GM10248 (cell line): ENCODE data around the gene IFITM1.

Source experiments
- CTCF ChIA-PET: fragments of 300-600 bp; sonication (Branson Sonifier 250); formaldehyde crosslinking; extraction: SDS; loops from one replicate; lab custom pipeline; 2021; ENCODE audit warnings: antibody characterized with exemption; lab: Yijun Ruan, JAX
- POLR2A ChIA-PET: fragments of 350-650 bp; sonication (Branson Sonifier 250); formaldehyde crosslinking; extraction: SDS; loops from one replicate; lab custom pipeline; 2020; ENCODE audit warnings: antibody characterized with exemption; lab: Yijun Ruan, JAX
- DNase-seq: peaks from one replicate; pipeline ENCODE4 v3.0.0; 2012; ENCODE audit errors: extremely low spot score
- TF ChIP-seq, protein P1 (sequence below): IDR thresholded peaks from 2 replicates; pipeline ENCODE4 v1.5.1; 2012; ENCODE audit warnings: mild to moderate bottlenecking, low read depth; ENCODE audit errors: extremely low read depth, missing control alignments, control extremely low read depth

The IFITM1 gene

DNA sequence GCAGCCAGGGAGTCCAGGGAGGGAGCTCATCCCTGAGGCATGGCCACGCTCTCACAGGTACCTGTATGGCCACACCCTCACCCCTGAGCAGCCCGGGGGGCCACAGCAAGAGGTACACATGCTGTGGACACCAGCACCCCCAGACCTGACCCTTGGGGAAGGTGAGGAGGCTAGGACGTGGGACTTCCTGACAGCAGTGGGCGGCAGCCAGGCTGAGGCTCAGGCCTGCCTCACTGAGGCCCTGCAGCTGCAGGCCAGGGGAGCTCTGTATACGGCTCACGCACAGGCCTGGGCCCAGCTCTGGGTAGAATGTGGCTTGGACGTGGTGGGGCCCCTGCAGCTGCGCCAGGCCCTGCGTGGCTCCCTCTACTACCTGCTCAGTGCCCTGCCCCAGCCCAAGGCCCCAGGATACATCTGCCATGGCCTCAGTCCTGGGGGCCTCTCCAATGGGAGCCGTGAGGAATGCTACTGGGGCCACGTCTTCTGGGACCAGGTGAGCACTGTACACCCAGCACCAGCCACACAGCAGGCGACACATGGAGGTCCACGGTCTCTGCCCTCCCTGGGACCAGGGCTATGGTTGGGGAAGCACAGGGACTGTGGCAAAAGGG is 23.1 kb upstream of the IFITM1 start:
- TF ChIP-seq, protein P1, sequence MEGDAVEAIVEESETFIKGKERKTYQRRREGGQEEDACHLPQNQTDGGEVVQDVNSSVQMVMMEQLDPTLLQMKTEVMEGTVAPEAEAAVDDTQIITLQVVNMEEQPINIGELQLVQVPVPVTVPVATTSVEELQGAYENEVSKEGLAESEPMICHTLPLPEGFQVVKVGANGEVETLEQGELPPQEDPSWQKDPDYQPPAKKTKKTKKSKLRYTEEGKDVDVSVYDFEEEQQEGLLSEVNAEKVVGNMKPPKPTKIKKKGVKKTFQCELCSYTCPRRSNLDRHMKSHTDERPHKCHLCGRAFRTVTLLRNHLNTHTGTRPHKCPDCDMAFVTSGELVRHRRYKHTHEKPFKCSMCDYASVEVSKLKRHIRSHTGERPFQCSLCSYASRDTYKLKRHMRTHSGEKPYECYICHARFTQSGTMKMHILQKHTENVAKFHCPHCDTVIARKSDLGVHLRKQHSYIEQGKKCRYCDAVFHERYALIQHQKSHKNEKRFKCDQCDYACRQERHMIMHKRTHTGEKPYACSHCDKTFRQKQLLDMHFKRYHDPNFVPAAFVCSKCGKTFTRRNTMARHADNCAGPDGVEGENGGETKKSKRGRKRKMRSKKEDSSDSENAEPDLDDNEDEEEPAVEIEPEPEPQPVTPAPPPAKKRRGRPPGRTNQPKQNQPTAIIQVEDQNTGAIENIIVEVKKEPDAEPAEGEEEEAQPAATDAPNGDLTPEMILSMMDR: no peak
- ChIA-PET POLR2A (no interaction called here), CTCF (interaction anchor here (1.1 to 1.3 kb wide), 2 partner anchors 10 to 27 kb away, joined by 3 read pairs; no protein-coding TSS in a partner anchor)
- DNase-seq: no peak

DNA sequence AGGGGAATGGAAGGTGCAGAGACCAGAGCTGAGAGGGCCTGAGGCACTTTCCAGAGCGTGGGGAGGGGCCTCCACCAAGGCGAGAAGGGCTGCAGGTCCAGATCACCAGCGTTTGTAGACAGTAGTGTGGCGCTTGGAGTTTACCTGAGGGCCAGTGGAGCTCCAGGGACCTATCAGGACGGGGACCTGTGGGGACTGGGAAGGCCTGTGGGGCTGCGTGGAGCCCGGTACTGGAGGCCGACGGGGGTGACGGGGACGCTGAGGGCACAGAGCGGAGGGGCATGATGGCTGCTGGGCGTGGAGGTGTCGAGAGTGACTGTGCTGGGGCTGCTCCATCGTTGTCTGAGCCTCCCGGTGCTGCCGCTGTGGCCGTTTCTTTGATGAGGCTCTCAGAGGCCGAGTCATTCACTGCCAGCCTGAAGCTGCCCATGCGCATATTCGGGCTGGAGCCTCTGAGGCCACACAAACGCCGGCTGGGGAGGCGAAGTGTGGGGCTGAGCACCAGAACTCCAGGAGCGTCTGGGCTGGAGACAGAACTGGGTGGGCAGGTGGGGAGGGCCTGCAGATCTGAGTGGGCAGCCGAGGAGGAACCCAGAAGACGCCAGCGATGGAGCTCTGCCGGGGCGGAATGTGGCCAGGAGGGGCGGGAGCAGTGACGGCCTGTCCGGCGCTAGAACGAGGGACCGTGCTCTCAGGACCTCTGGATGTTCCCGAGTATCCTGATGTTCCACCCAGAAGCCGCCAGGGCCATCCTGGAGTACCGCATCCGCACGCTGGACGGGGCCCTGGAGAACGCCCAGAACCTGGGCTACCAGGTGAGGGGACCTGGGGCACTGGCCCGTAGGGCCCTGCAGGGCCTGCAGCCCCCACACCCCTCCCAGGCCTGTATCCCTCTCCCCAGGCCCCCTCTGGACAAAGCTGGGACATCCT is 22.3 kb upstream of the IFITM1 start:
- POLR2A ChIA-PET: no interaction called here
- DNase-seq: no peak
- CTCF ChIA-PET: interaction anchor here (1.1 to 1.3 kb wide), 2 partner anchors 9 to 26 kb away, joined by 3 read pairs; no protein-coding TSS in a partner anchor
- TF ChIP-seq, protein P1: no peak

DNA sequence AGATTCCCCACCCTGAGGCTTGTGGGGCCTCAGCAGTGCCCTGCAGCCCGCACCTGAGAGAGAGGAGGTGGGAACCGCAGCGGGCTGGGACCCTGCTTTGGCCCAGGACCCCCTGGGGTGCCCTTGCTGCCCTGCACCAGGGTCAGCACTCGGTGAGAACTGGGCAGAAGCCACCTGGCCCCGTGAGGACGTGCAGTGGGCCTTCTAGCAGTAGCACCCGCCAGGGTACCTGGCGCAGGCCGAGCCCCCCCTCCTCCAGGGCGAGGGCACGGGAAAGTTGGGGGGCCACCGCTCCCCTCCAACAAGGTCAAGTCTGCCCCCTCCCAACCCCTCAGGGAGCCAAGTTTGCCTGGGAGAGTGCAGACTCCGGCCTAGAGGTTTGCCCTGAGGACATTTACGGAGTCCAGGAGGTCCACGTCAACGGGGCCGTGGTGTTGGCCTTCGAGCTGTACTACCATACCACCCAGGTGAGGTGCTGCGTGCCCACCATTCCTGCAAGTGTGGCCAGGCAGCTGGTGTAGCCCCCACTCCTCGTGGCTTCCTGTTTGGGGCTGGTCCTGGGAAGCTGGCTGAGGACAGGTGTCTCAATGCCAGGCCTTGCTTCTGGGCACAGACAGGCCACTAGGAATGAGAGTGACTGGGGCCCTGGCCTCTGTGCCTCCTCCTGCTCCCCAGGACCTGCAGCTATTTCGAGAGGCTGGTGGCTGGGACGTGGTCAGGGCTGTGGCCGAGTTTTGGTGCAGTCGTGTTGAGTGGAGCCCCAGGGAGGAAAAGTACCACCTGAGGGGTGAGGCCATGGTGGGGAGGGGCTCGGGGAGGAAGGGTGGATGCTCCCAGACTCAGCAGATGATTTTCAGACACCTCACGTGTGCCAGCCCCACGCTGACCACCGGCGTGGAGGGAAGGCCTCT is 21.4 kb upstream of the IFITM1 start:
- ChIA-PET CTCF (no interaction called here), POLR2A (no interaction called here)
- DNase-seq: no peak
- TF ChIP-seq, protein P1: no peak

DNA sequence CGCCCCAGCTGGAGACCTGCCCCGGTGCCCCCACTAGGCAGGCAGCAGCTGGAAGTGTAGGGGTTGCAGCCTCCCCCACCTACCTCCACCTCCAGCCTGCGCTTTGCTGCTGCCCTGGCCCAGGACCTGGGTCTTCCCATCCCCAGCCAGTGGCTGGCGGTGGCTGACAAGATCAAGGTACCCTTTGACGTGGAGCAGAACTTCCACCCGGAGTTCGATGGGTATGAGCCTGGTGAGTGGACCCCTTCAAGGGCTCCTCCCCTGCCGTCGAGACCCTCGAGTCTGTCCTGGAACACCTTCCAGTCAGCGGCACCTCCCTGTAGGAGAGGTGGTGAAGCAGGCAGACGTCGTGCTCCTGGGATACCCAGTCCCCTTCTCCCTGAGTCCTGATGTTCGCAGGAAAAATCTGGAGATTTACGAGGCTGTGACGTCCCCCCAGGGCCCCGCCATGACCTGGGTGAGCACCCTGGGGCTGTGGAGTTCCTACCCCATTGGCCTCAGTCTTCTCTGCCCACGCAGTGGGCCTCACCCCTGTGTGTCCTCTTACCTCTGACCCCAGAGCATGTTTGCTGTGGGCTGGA is 20.5 kb upstream of the IFITM1 start:
- ChIA-PET POLR2A (no interaction called here), CTCF (interaction anchor here (1.2 to 2.8 kb wide), 3 partner anchors 12 to 43 kb away, joined by 3 to 10 read pairs (median 7); no protein-coding TSS in a partner anchor)
- TF ChIP-seq, protein P1: no peak
- DNase-seq: no peak

DNA sequence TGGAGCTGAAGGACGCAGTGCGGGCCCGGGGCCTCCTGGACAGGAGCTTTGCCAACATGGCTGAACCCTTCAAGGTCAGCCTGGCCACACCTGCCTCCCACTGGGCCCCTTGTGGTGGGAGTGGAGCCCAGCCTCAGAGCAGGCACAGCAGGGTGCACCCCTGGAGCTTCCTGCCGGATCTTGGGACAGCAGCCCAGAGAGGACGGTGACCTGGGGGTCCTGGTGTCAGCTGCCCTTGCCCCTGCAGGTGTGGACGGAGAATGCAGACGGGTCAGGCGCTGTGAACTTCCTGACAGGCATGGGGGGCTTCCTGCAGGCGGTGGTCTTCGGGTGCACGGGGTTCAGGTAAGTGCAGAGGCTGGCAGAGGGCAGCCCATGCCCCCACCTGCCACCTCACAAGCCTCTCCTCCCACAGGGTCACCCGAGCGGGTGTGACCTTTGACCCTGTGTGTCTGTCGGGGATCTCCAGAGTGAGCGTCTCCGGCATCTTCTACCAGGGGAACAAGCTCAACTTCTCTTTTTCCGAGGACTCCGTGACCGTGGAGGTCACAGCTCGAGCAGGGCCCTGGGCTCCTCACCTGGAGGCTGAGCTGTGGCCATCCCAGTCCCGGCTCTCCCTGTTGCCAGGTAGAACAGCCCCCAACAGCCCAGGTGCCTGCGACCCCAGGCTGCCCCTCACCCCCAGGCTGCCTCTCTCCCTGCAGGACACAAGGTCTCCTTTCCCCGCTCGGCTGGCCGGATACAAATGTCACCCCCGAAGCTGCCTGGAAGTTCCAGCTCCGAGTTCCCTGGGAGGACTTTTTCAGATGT is 19.8 kb upstream of the IFITM1 start:
- CTCF ChIA-PET: interaction anchor here (1.2 to 2.8 kb wide), 3 partner anchors 12 to 43 kb away, joined by 3 to 10 read pairs (median 7); no protein-coding TSS in a partner anchor
- POLR2A ChIA-PET: interaction anchor here (0.6 kb wide), 1 partner anchor 83 kb away, joined by 8 read pairs; no protein-coding TSS in a partner anchor

More for the DNA sequence above, 19.8 kb upstream of the IFITM1 start:
- DNase-seq: no peak
- TF ChIP-seq, protein P1: no peak
